AG08396 (cell line): ENCODE results near the gene RAI2.
A peak's percentile ranks its signal among the peaks of the same experiment; 100 is the strongest.
"Not testable (repeated sequence)": the region's sequence is repeated elsewhere in the genome, so short reads cannot be mapped to it uniquely, and the experiment has no call there.

Experiments used
- DNase-seq: peaks from one replicate; pipeline ENCODE4 v3.0.0; 2012; ENCODE audit warnings: low spot score, mixed read lengths

Gene RAI2

GRCh38 chrX:17828171-17828570, 32.9 kb downstream of the RAI2 start:
- DNase-seq = no peak

- no peak for DNase-seq
These were observed 34.2 kb downstream of the RAI2 start for GRCh38 chrX:17826609-17827496.

DNA sequence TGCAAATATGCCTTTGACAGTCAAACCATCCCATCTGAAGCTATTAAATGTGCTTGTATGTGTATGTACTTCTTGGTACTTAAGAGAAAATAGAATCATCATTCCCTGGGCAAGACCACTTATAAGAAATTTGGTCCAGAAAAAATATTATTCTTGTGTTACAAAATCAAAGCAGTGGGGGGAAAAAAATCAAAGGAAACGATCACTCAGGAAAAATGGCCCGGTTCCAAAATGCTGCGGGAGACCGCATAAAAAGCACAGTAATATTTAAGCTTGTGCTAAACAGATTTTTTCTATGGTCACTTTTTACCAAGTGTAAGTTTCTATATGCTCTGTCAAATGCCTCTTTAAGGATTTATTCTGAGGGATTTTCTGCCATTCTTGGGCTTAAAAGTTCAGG, 36.1 kb downstream of the RAI2 start:
- DNase-seq = no peak

GRCh38 chrX:17822351-17822750, 38.7 kb downstream of the RAI2 start:
- DNase-seq = no peak

- no peak for DNase-seq
These were observed 41.0 kb downstream of the RAI2 start for GRCh38 chrX:17820100-17820499.

- no peak for DNase-seq
These were observed 42.4 kb downstream of the RAI2 start for GRCh38 chrX:17818726-17819125.

DNA sequence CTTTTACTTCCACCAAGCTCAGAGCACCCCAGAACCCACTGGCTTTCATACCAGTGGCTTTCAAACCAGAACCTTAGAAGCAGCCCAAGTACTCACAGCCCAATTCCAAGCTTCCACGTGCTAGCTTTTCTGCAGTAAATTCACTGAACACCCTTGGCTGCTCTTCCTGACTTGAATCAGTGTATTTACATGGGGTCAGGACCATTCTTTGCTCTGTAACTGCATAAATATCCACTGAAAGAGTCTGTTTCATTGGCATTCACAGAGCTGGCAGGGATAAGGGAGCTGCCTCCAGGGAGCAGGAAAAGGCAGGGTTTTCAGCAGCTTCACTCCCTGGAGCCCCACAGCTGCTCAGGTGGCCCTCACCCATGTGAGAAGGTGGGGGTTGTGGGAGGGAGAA, 43.8 kb downstream of the RAI2 start:
- DNase-seq = no peak

GRCh38 chrX:17814557-17814956, 46.5 kb downstream of the RAI2 start:
- DNase-seq = peak; percentile 22

GRCh38 chrX:17814059-17814458, 47.0 kb downstream of the RAI2 start:
- DNase-seq = no peak

DNA sequence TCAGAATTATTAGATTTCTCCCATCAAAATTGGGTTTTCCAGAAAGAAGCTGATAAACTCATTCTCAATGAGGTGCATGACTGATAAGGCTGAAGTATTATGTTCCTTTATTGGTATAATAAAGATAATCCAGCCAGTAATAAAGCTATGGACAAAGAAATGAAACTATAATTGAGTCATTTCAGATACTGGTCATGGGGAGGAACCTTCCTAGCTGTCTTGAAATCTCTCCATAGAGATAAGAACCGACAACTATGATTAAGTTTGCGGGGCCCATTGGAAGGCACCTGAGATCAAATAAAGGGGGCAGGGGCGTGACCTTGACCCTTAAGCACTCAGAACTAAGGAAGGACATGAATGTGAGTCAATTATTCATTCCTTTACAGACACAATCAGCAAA, 47.8 kb downstream of the RAI2 start:
- no peak for DNase-seq

DNA sequence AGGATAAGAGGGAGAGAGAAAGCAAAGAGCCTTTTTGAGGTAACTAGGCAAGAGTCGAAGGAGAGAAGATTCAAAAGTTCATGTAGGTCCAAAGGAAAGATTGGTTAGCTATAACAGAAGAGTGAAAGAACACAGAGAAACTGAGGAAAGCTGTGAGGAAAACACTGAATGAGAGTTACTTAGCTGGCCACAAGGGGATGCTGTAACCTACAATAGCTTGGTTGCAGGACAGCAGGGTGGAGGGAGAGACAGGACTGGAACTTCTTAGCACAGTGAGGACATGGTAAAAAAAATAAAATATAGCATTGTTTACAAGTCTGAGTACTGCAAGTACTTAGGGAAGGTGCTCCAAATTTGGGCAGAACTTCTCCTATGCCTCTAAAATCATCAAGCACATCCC, 48.3 kb downstream of the RAI2 start:
- DNase-seq = no peak

GRCh38 chrX:17809984-17810383, 51.1 kb downstream of the RAI2 start:
- no peak for DNase-seq

- DNase-seq = no peak
These were observed 51.8 kb downstream of the RAI2 start for GRCh38 chrX:17809273-17809672.

- no peak for DNase-seq
These were observed 56.0 kb downstream of the RAI2 start for GRCh38 chrX:17805120-17805519.

DNA sequence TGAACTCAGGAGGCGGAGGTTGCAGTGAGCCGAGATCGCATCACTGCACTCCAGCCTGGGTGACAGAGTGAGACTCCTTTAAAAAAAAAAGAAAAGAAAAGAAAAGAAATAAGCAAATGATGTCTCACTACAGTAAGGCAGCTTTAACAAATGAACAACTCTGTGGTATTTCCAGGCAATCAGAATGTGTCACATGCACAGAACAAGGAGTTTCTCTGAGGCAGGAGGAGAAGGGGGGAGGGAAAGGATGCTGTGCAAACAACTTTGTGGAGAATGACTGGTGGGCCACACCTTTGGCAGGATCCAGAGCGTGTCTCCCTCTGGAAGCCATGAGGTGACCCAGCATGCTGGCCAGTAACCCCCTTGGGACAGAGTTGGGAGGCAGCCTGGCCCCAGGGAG, 57.6 kb downstream of the RAI2 start:
- no peak for DNase-seq

DNA sequence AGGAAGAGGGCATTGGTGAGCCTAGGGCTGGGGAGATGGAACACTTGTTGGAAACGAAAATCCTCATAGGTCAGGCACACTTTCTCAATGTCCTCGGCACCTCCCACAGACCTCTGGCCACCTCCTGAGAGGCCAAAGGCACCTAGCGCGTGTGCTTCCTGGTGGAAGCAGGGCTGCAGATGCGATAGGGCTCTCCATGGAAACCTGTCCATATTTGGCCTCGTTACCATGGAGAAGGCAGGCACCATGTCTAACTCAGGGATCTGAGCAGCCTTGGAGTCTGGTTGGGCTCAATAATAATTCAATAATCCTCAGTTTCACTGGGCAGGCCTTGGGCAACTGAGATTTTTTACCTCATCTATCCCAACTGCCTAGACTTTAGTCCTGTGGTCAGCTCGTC, 58.3 kb downstream of the RAI2 start:
- no peak for DNase-seq

GRCh38 chrX:17801431-17801830, 59.7 kb downstream of the RAI2 start:
- DNase-seq = no peak

- DNase-seq = no peak
These were observed 62.2 kb downstream of the RAI2 start for GRCh38 chrX:17798921-17799320.

GRCh38 chrX:17792826-17793225, 68.3 kb downstream of the RAI2 start:
- DNase-seq = no peak

- no peak for DNase-seq
These were observed 72.0 kb downstream of the RAI2 start for GRCh38 chrX:17788956-17789562.

DNA sequence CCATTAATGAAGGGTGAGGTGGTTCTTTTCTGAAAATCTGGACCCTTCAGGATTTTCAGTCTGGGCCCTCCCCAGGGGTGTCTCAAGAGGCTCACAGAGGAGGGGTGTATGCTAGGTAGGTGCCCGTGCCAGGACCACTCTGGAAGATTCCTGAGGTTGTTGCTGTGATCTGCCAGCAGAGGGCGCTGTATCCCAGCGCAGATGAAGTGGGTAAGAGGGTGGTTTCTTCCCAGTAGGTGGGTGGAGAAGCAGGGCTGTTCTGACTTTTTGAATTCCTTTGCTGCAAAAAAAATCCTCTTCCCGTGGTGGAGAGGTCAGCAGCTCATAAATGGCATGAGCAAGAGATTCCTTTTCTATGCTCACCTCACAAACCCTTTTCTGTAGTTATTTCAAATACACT, 72.7 kb downstream of the RAI2 start:
- DNase-seq = peak; percentile 73

GRCh38 chrX:17787557-17787956, 73.5 kb downstream of the RAI2 start:
- DNase-seq = no peak

GRCh38 chrX:17786554-17787347, 74.3 kb downstream of the RAI2 start:
- not testable (repeated sequence) for DNase-seq
